Breast epithelium (tissue), 4 donors: Measurements from ENCODE around the gene SPTY2D1. TPM values are rescaled to one million over a fixed set of nuclear protein-coding genes. Genes with fewer than 3 reads are reported as not detected.
A peak's percentile ranks its signal among the peaks of the same experiment; 100 is the strongest.
"Not testable (repeated sequence)": the region's sequence is repeated elsewhere in the genome, so short reads cannot be mapped to it uniquely, and the experiment has no call there.

Source experiments
- DNase-seq, 2 donors: peaks; one replicate each; pipeline ENCODE4 v3.0.0-alpha.2; 2019; ENCODE audit warnings: low spot score in 2 of 2
- H3K27ac ChIP-seq, 2 donors: fragments of 200-600 bp; sonication (generic) in 1 of 2; one replicate each; pipeline ENCODE4 v1.5.1; 2016 to 2019; ENCODE audit warnings: mild to moderate bottlenecking in 1 of 2
- H3K27me3 ChIP-seq, 2 donors: fragments of 200-600 bp; sonication (generic) in 1 of 2; one replicate each; pipeline versions ENCODE4 v1.5.1 to v1.6.0; 2017 to 2019; ENCODE audit warnings: control low read depth in 1 of 2, mild to moderate bottlenecking in 1 of 2
- H3K36me3 ChIP-seq: fragments of 200-600 bp; one replicate; pipeline ENCODE4 v1.5.1; 2019
- H3K4me1 ChIP-seq, 2 donors: fragments of 200-600 bp; sonication (generic); one replicate each; pipeline ENCODE4 v1.5.1; 2016 to 2019; ENCODE audit warnings: control low read depth in 1 of 2
- H3K4me3 ChIP-seq, 3 donors: fragments of 200-600 bp; sonication (generic); 1 replicate in 2 of 3; 2 replicates in 1 of 3; pipeline ENCODE4 v1.5.1; 2016 to 2019; ENCODE audit warnings: mild to moderate bottlenecking in 3 of 3, moderate library complexity in 2 of 3
- H3K9me3 ChIP-seq, 2 donors: fragments of 200-600 bp; sonication (generic) in 1 of 2; one replicate each; pipeline ENCODE4 v1.5.1; 2016 to 2019; ENCODE audit warnings: control low read depth in 1 of 2
- POLR2A ChIP-seq: fragments of 450-650 bp; IDR thresholded peaks from one replicate; pipeline ENCODE4 v1.6.1; 2016; ENCODE audit warnings: antibody characterized with exemption, mild to moderate bottlenecking, moderate library complexity
- POLR2AphosphoS5 ChIP-seq, 3 donors: sonication (generic); formaldehyde crosslinking; IDR thresholded peaks; one replicate each; pipeline ENCODE4 v1.6.1; 2017; ENCODE audit warnings: antibody characterized with exemption in 3 of 3
- intact Hi-C: fragments of 100-400 bp; cut with DNase I; formaldehyde crosslinking; loops from one replicate; pipeline ENCODE4 v1.15.1; 2023; ENCODE audit warnings: low total_unique reads
- total RNA-seq, 3 donors: library from RNA; depleted of rRNA; stranded (reverse); fragments of >200 nt; gene quantifications; one replicate each; pipeline ENCODE4 v1.1.0, GENCODE V29; 2016
- TF ChIP-seq, protein P1 (sequence below), 3 donors: fragments of 450-650 bp; IDR thresholded peaks; one replicate each; pipeline ENCODE4 v1.5.1; 2016 to 2017; ENCODE audit warnings: antibody characterized with exemption in 3 of 3, mild to moderate bottlenecking in 3 of 3, moderate library complexity in 3 of 3

The SPTY2D1 gene, protein sequence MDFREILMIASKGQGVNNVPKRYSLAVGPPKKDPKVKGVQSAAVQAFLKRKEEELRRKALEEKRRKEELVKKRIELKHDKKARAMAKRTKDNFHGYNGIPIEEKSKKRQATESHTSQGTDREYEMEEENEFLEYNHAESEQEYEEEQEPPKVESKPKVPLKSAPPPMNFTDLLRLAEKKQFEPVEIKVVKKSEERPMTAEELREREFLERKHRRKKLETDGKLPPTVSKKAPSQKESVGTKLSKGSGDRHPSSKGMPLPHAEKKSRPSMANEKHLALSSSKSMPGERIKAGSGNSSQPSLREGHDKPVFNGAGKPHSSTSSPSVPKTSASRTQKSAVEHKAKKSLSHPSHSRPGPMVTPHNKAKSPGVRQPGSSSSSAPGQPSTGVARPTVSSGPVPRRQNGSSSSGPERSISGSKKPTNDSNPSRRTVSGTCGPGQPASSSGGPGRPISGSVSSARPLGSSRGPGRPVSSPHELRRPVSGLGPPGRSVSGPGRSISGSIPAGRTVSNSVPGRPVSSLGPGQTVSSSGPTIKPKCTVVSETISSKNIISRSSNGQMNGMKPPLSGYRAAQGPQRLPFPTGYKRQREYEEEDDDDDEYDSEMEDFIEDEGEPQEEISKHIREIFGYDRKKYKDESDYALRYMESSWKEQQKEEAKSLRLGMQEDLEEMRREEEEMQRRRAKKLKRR
- 10 to 100 TPM; 19.5 to 30.6 (median 27.5) TPM for total RNA-seq

DNA sequence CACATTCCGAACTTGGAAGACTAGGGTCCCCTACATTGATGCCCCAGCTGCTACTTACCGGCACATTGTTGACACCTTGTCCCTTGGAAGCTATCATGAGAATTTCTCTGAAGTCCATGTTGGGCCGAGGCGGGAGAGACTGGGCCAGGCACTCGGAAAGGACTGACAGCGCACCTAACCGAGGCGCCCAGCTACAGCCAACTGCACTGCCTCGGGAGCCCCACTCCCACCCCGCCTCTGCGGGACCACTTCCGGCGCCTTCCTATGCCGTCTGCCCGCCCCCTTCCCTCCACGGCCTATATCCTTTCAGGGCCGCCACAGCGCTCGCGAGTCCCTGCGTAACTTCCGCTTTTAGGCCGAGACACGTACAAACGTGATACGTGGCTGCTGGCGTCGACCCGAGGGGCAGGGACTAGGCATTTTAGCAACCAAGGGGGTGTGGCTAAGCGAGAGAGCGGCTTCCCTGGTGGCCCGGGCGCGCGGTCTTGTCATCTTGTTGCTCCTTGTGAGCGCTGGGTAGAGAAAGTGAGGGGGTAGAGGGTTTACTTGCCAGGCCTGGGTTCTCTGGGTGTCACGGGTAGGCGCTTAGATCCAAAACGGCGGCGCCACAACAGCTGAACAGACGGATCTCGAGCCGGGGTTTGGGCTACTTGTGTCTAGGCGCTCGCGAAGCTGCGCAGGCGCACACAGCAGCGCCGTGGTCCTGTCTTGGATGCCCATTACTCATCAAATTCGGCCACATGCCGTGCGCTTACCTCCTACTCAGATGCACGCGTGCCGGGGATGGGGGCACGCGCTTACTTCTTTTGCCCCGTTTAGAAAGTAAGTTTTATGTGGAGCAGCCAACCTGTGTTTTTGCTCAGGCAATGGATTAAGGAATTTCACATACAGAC is at the start of gene SPTY2D1:
TSS of gene SPTY2D1 (minus strand) at position 203 of the 893 bp plus-strand sequence. CDS start at position 118, 85 bp downstream.
- Histone ChIP-seq H3K4me1 (peaks cover 0 to 11% of the 10 kb centered on the region in 2 donors), H3K36me3 (no peaks in the 10 kb centered on the region), H3K9me3 (no peaks in the 10 kb centered on the region), H3K27ac (peak within 1 kb of the TSS; percentile 98), H3K4me3 (peak within 1 kb of the TSS; percentile 76 to 93 (median 87)), H3K27me3 (no peaks in the 10 kb centered on the region)
- intact Hi-C loops, result loop anchor here (5.0 kb wide), 1 partner anchor 818 kb away; no protein-coding TSS in a partner anchor
- peak; percentile 99 for DNase-seq
- TF ChIP-seq POLR2AphosphoS5 (IDR thresholded peaks at IDR 0.05), result peak; percentile 88 to 97 (median 90)
- peak; percentile 86 for TF ChIP-seq POLR2A
- TF ChIP-seq, protein P1, sequence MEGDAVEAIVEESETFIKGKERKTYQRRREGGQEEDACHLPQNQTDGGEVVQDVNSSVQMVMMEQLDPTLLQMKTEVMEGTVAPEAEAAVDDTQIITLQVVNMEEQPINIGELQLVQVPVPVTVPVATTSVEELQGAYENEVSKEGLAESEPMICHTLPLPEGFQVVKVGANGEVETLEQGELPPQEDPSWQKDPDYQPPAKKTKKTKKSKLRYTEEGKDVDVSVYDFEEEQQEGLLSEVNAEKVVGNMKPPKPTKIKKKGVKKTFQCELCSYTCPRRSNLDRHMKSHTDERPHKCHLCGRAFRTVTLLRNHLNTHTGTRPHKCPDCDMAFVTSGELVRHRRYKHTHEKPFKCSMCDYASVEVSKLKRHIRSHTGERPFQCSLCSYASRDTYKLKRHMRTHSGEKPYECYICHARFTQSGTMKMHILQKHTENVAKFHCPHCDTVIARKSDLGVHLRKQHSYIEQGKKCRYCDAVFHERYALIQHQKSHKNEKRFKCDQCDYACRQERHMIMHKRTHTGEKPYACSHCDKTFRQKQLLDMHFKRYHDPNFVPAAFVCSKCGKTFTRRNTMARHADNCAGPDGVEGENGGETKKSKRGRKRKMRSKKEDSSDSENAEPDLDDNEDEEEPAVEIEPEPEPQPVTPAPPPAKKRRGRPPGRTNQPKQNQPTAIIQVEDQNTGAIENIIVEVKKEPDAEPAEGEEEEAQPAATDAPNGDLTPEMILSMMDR (IDR thresholded peaks at IDR 0.05), result no peak

DNA sequence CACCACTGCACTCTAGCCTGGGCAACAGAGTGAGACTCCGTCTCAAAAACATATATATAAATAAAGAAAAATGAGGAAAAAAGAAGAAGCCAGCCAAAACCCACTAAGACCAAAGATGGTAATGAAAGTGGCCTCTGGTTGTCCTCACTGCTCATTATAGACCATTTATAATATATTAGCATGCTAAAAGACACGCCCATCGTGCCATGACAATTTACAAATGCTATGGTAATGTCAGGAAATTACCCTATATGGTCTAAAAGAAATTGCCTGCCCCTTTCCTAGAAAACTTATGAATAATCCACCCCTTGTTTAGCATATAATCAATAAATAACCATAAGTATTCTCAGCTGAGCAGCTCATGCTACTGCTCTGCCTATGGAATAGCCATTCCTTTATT is 48.3 kb upstream of the SPTY2D1 start:
- no peaks in the 10 kb centered on the region for H3K4me1 ChIP-seq
- H3K4me3 ChIP-seq, result no peak overlapping the region
- H3K27me3 ChIP-seq, result no peaks in the 10 kb centered on the region
- H3K27ac ChIP-seq, result no peak overlapping the region
- TF ChIP-seq, protein P1 (IDR thresholded peaks at IDR 0.05), result no peak
- no peak for TF ChIP-seq POLR2A
- no peaks in the 10 kb centered on the region for H3K36me3 ChIP-seq
- intact Hi-C loops, result no loop called here
- no peaks in the 10 kb centered on the region for H3K9me3 ChIP-seq
- DNase-seq, result no peak

DNA sequence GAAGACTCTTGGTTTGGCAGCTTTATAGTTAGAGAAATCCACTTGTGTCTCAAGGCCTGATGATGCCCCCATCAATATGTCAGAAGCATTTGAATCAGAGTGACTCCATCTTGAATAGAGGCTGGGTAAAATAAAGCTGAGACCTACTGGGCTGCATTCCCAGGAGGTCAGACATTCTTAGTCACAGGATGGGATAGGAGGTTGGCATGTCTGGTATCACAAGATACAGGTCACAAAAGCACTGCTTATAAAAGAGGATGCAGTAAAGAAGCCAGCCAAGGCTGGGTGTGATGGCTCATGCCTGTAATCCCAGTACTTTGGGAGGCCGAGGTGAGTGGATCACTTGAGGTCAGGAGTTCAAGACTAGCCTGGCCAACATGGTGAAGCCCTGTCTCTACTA is 47.8 kb upstream of the SPTY2D1 start:
- H3K27me3 ChIP-seq, H3K9me3 ChIP-seq, H3K4me1 ChIP-seq, intact Hi-C loops, H3K27ac ChIP-seq, DNase-seq, H3K36me3 ChIP-seq, H3K4me3 ChIP-seq: not testable (repeated sequence)

DNA sequence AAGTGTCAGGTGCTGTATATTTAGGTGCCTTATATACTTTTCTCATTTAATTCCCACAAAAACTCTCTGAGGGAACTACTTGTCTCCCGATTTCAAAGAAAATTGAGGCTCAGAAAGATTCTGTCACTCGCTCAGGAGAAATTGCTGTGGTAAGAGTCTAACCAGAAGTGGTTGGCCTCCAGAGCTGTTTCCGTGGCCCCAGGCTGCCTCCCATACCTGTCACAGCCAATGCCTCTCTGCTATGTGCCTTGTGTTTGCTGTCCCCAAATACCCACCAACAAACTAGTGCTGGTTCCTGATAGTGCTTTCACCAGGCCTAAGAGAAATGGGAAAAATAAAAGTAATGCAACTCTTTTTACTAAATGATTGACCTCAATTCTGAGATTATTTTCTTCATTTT is 43.4 kb upstream of the SPTY2D1 start:
- H3K4me3 ChIP-seq, result no peak overlapping the region
- no peak overlapping the region for H3K27ac ChIP-seq
- H3K4me1 ChIP-seq, result no peaks in the 10 kb centered on the region
- no peaks in the 10 kb centered on the region for H3K9me3 ChIP-seq
- no peak for DNase-seq
- no peaks in the 10 kb centered on the region for H3K27me3 ChIP-seq
- TF ChIP-seq POLR2A (no peak), POLR2AphosphoS5 (IDR thresholded peaks at IDR 0.05) (no peak)
- TF ChIP-seq, protein P1 (IDR thresholded peaks at IDR 0.05), result no peak
- intact Hi-C loops, result no loop called here
- no peaks in the 10 kb centered on the region for H3K36me3 ChIP-seq

DNA sequence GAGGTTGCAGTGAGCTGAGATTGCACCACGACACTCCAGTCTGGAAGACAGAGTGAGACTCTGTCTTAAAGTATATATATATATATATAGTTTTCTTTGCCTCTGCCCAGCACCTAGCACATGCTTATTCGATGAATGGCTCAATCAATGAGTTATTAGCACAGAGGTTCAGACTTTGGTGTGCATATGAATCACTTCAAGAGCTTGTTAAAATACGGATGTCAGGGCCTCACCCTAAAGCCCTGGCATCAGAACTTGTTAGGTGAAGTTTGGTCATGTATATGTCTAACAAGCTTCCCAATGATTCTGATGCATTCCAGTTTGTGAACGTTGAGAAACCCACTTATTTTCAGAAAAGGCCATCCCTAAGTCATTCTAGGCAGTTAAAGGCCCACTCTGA is 42.7 kb upstream of the SPTY2D1 start:
- TF ChIP-seq, protein P1 (IDR thresholded peaks at IDR 0.05), result no peak
- TF ChIP-seq POLR2A (no peak), POLR2AphosphoS5 (IDR thresholded peaks at IDR 0.05) (no peak)
- H3K4me1 ChIP-seq, result no peaks in the 10 kb centered on the region
- H3K4me3 ChIP-seq, result no peak overlapping the region
- H3K27ac ChIP-seq, result no peak overlapping the region
- H3K27me3 ChIP-seq, result no peaks in the 10 kb centered on the region
- no peak for DNase-seq
- intact Hi-C loops, result no loop called here
- no peaks in the 10 kb centered on the region for H3K36me3 ChIP-seq
- H3K9me3 ChIP-seq, result no peaks in the 10 kb centered on the region

DNA sequence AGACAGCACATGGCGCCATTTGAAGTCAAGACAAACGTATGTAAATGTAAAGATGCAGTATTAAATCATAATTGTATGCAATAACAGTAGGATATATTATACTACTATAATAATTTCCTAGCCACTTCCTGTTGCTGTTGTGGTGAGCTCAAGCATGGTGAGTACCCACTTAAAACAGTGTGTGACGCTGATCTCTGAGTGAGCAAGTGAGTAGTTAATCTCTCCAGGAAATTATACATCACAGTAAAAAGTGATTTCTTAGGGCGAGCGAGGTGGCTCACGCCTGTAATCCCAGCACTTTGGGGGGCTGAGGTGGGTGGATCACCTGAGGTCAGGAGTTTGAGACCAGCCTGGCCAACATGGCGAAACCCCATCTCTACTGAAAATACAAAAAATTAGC is 38.1 kb upstream of the SPTY2D1 start:
- H3K27ac ChIP-seq, H3K9me3 ChIP-seq, H3K36me3 ChIP-seq, H3K27me3 ChIP-seq, DNase-seq, H3K4me1 ChIP-seq, H3K4me3 ChIP-seq, intact Hi-C loops: not testable (repeated sequence)
